HEK293 (cell line): Measurements from ENCODE around the gene KCNK6.

Experiments
- CTCF ChIA-PET: fragments of 350-600 bp; formaldehyde crosslinking; extraction: SDS; loops from one replicate; lab custom pipeline; 2021; ENCODE audit warnings: antibody characterized with exemption; lab: Yijun Ruan, JAX
- POLR2A ChIA-PET: fragments of 300-600 bp; formaldehyde crosslinking; extraction: SDS; loops from one replicate; lab custom pipeline; 2020; ENCODE audit warnings: antibody characterized with exemption, inconsistent platforms; lab: Yijun Ruan, JAX
- H3K27ac ChIP-seq: fragments of 200-500 bp; sonication (Bioruptor generic); 2 replicates; pipeline ENCODE4 v1.5.1; 2014; ENCODE audit warnings: low read depth, low read length, control low read depth, inconsistent platforms; ENCODE audit errors: extremely low read depth
- H3K36me3 ChIP-seq, 2 experiments: fragments of 200-500 bp in 1 of 2; sonication (Bioruptor generic) in 1 of 2; 1 replicate in 1 of 2; 2 replicates in 1 of 2; pipeline ENCODE4 v1.5.1; 2014 to 2017; ENCODE audit warnings: inconsistent platforms in 2 of 2, low read length in 2 of 2; ENCODE audit not compliant: control insufficient read depth in 2 of 2, insufficient read depth in 1 of 2
- H3K4me1 ChIP-seq: fragments of 200-500 bp; sonication (Bioruptor generic); 2 replicates; pipeline ENCODE4 v1.5.1; 2014; ENCODE audit warnings: mild to moderate bottlenecking, low read length, inconsistent platforms; ENCODE audit not compliant: control insufficient read depth, insufficient read depth
- H3K4me3 ChIP-seq: 2 replicates; pipeline ENCODE4 v1.5.1; 2011; ENCODE audit warnings: low read depth, mild to moderate bottlenecking, control low read depth, low read length, moderate library complexity
- H3K9me3 ChIP-seq: fragments of 200-500 bp; sonication (Bioruptor generic); 2 replicates; pipeline ENCODE4 v1.5.1; 2014; ENCODE audit warnings: low read depth, low read length, inconsistent platforms; ENCODE audit not compliant: control insufficient read depth, insufficient read depth
- GLIS2 ChIP-seq: fragments of 450-650 bp; formaldehyde crosslinking; IDR thresholded peaks from 2 replicates; pipeline ENCODE4 v1.5.1; 2016; ENCODE audit warnings: missing biosample characterization, missing genetic modification characterization
- SCRT2 ChIP-seq: fragments of 450-650 bp; formaldehyde crosslinking; IDR thresholded peaks from 2 replicates; pipeline ENCODE4 v1.5.1; 2016; ENCODE audit warnings: missing biosample characterization, missing genetic modification characterization
- ZBTB48 ChIP-seq: fragments of 450-650 bp; formaldehyde crosslinking; IDR thresholded peaks from 2 replicates; pipeline ENCODE4 v1.5.1; 2016; ENCODE audit warnings: missing biosample characterization, missing genetic modification characterization
- ZNF19 ChIP-seq: fragments of 450-650 bp; formaldehyde crosslinking; IDR thresholded peaks from 2 replicates; pipeline ENCODE4; 2016; ENCODE audit warnings: missing biosample characterization, missing genetic modification characterization, low read depth
- ZNF223 ChIP-seq: fragments of 450-650 bp; formaldehyde crosslinking; IDR thresholded peaks from 2 replicates; pipeline ENCODE4 v1.5.1; 2016; ENCODE audit warnings: missing biosample characterization, missing genetic modification characterization
- ZNF248 ChIP-seq: fragments of 450-650 bp; formaldehyde crosslinking; IDR thresholded peaks from 2 replicates; pipeline ENCODE4 v1.5.1; 2017; ENCODE audit warnings: missing biosample characterization, missing genetic modification characterization
- ZNF292 ChIP-seq: fragments of 450-650 bp; formaldehyde crosslinking; IDR thresholded peaks from 2 replicates; pipeline ENCODE4 v1.5.1; 2016; ENCODE audit warnings: low read depth, missing biosample characterization, missing genetic modification characterization, borderline replicate concordance
- ZNF423 ChIP-seq: fragments of 450-650 bp; formaldehyde crosslinking; IDR thresholded peaks from 2 replicates; pipeline ENCODE4 v1.5.1; 2016; ENCODE audit warnings: missing biosample characterization, missing genetic modification characterization
- ZNF560 ChIP-seq: fragments of 450-650 bp; formaldehyde crosslinking; IDR thresholded peaks from 2 replicates; pipeline ENCODE4 v1.5.1; 2017; ENCODE audit warnings: missing biosample characterization, missing genetic modification characterization, borderline replicate concordance
- ZNF600 ChIP-seq: fragments of 450-650 bp; formaldehyde crosslinking; IDR thresholded peaks from 2 replicates; pipeline ENCODE4 v1.5.1; 2016; ENCODE audit warnings: missing biosample characterization, missing genetic modification characterization
- ZNF76 ChIP-seq: fragments of 450-650 bp; formaldehyde crosslinking; IDR thresholded peaks from 2 replicates; pipeline ENCODE4; 2016; ENCODE audit warnings: low read depth, missing biosample characterization, missing genetic modification characterization, borderline replicate concordance
- TF ChIP-seq, protein P1 (sequence below): fragments of 450-650 bp; formaldehyde crosslinking; IDR thresholded peaks from 2 replicates; pipeline ENCODE4 v1.5.1; 2016; ENCODE audit warnings: missing biosample characterization, missing genetic modification characterization, low read depth
- TF ChIP-seq, protein P2 (sequence below): sonication (generic); formaldehyde crosslinking; IDR thresholded peaks from 2 replicates; pipeline ENCODE4 v1.8.1; 2022; ENCODE audit warnings: mild to moderate bottlenecking, moderate library complexity, missing genetic modification reagents
- TF ChIP-seq, protein P3 (sequence below): fragments of 450-650 bp; formaldehyde crosslinking; IDR thresholded peaks from 2 replicates; pipeline ENCODE4 v1.5.1; 2016; ENCODE audit warnings: missing biosample characterization, missing genetic modification characterization
- TF ChIP-seq, protein P4 (sequence below): fragments of 450-650 bp; formaldehyde crosslinking; IDR thresholded peaks from 2 replicates; pipeline ENCODE4; 2016; ENCODE audit warnings: missing biosample characterization, missing genetic modification characterization
- TF ChIP-seq, protein P5 (sequence below): fragments of 450-650 bp; formaldehyde crosslinking; IDR thresholded peaks from 2 replicates; pipeline ENCODE4 v1.5.1; 2016; ENCODE audit warnings: missing biosample characterization, missing genetic modification characterization
- TF ChIP-seq, protein P6 (sequence below): fragments of 450-650 bp; formaldehyde crosslinking; conservative IDR thresholded peaks from 2 replicates; pipeline ENCODE4 v1.5.1; 2016; ENCODE audit warnings: low read depth, missing biosample characterization, missing genetic modification characterization

The KCNK6 gene

DNA sequence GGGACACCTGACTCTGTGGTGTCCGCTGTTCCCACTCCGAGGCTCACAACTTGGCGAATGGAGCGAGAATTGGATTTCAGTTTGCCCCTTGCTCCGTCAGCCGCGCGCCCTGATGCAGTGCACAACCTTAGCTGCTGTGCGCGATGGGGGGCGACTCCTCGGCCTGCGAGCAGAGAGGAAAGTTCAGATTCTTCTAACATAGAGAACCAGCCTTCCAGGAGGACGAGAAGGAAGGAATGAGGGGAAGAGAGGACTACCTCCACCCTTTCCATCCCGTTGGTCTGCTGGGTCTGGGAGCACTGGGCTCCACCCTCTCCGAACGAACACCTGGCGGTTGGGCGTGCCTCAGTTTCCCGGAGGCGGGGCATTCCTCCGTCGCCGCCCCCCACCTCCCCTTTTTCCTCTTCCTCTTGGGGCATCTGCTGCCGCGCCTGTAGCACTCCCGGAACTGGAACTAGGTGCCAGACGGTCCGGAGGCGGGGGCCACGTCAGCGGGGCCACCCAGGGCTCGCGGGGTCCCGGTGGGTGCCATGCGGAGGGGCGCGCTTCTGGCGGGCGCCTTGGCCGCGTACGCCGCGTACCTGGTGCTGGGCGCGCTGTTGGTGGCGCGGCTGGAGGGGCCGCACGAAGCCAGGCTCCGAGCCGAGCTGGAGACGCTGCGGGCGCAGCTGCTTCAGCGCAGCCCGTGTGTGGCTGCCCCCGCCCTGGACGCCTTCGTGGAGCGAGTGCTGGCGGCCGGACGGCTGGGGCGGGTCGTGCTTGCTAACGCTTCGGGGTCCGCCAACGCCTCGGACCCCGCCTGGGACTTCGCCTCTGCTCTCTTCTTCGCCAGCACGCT is at the start of gene KCNK6 (continued):
- TF ChIP-seq, protein P1, sequence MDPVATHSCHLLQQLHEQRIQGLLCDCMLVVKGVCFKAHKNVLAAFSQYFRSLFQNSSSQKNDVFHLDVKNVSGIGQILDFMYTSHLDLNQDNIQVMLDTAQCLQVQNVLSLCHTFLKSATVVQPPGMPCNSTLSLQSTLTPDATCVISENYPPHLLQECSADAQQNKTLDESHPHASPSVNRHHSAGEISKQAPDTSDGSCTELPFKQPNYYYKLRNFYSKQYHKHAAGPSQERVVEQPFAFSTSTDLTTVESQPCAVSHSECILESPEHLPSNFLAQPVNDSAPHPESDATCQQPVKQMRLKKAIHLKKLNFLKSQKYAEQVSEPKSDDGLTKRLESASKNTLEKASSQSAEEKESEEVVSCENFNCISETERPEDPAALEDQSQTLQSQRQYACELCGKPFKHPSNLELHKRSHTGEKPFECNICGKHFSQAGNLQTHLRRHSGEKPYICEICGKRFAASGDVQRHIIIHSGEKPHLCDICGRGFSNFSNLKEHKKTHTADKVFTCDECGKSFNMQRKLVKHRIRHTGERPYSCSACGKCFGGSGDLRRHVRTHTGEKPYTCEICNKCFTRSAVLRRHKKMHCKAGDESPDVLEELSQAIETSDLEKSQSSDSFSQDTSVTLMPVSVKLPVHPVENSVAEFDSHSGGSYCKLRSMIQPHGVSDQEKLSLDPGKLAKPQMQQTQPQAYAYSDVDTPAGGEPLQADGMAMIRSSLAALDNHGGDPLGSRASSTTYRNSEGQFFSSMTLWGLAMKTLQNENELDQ: no peak
- no peak for TF ChIP-seq ZNF560
- no peak for TF ChIP-seq ZBTB48 (tag by site-specific recombination)
- TF ChIP-seq ZNF223 (tag by site-specific recombination): 0 out of 2 replicates have a peak, but pooled peaks have one; percentile 21
- no peak for TF ChIP-seq ZNF292
- peak; percentile 43; the same call in 1 of the 2 replicates for TF ChIP-seq ZNF423 (tag by site-specific recombination)
- TF ChIP-seq, protein P2, sequence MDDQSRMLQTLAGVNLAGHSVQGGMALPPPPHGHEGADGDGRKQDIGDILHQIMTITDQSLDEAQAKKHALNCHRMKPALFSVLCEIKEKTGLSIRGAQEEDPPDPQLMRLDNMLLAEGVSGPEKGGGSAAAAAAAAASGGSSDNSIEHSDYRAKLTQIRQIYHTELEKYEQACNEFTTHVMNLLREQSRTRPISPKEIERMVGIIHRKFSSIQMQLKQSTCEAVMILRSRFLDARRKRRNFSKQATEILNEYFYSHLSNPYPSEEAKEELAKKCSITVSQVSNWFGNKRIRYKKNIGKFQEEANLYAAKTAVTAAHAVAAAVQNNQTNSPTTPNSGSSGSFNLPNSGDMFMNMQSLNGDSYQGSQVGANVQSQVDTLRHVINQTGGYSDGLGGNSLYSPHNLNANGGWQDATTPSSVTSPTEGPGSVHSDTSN (CRISPR knock-in tag): 0 out of 2 replicates have a peak, but pooled peaks have one; percentile 29
- TF ChIP-seq, protein P3, sequence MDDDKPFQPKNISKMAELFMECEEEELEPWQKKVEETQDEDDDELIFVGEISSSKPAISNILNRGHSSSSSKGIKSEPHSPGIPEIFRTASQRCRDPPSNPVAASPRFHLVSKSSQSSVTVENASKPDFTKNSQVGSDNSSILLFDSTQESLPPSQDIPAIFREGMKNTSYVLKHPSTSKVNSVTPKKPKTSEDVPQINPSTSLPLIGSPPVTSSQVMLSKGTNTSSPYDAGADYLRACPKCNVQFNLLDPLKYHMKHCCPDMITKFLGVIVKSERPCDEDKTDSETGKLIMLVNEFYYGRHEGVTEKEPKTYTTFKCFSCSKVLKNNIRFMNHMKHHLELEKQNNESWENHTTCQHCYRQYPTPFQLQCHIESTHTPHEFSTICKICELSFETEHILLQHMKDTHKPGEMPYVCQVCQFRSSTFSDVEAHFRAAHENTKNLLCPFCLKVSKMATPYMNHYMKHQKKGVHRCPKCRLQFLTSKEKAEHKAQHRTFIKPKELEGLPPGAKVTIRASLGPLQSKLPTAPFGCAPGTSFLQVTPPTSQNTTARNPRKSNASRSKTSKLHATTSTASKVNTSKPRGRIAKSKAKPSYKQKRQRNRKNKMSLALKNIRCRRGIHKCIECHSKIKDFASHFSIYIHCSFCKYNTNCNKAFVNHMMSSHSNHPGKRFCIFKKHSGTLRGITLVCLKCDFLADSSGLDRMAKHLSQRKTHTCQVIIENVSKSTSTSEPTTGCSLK (tag by site-specific recombination): no peak
- TF ChIP-seq ZNF600: peak; percentile 26; the same call in 1 of the 2 replicates
- no peak for TF ChIP-seq SCRT2 (tag by site-specific recombination)
- TF ChIP-seq, protein P4, sequence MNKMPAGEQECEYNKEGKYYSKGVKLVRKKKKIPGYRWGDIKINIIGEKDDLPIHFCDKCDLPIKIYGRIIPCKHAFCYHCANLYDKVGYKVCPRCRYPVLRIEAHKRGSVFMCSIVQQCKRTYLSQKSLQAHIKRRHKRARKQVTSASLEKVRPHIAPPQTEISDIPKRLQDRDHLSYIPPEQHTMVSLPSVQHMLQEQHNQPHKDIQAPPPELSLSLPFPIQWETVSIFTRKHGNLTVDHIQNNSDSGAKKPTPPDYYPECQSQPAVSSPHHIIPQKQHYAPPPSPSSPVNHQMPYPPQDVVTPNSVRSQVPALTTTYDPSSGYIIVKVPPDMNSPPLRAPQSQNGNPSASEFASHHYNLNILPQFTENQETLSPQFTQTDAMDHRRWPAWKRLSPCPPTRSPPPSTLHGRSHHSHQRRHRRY: no peak
- TF ChIP-seq ZNF19 (tag by site-specific recombination): no peak
- TF ChIP-seq, all 188 proteins: peak for 28

DNA sequence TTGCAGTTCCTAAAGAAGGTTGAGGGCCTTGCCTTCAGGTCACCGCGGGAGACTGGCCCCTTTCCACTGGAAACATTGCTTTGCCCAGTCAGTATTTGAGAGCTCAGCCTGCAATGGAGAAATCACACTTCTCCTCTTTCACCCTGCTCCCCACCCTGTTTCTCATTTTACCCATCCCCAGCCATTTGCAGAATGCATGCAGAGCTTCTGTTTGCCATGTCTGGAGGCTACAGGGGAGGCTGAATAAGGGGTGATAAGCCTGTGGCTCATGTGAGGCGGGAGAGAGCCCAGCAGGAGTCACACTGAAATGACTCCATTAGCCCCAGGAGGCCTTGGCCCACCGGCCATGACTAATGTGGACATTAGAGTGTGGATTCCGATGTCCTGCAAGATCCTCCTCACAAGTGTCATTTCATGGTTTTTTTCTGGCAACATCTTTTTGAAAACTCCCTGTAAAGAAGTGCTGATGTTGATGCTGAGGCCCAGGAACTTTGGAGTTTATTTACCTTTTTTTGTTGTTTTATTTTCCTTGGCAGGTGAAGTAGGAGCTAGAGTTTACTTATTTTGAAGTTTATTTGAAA is 49.0 kb upstream of the KCNK6 start:
- Histone ChIP-seq H3K27ac (peak overlapping the region; percentile 70), H3K9me3 (no peaks in the 10 kb centered on the region), H3K36me3 (peaks cover 0 to 11% of the 10 kb centered on the region in 2 experiments; a peak in 1 of 3 replicates), H3K4me3 (no peak overlapping the region), H3K4me1 (peaks cover 44% of the 10 kb centered on the region)
- ChIA-PET POLR2A (interaction anchor here (0.6 to 1.2 kb wide), 3 partner anchors 8 to 118 kb away, joined by 3 to 6 read pairs (median 4); partner anchors contain the start of gene PSMD8), CTCF (interaction anchor here (0.7 to 8.8 kb wide), 13 partner anchors 9 to 65 kb away, joined by 3 to 39 read pairs (median 5); partner anchors contain the start of gene CATSPERG)
- TF ChIP-seq GLIS2 (tag by site-specific recombination) (peak; percentile 52), ZNF248 (tag by site-specific recombination) (no peak), ZNF76 (tag by site-specific recombination) (0 out of 2 replicates have a peak, but pooled peaks have one; percentile 8)
- TF ChIP-seq, protein P1: no peak
- TF ChIP-seq, protein P5, sequence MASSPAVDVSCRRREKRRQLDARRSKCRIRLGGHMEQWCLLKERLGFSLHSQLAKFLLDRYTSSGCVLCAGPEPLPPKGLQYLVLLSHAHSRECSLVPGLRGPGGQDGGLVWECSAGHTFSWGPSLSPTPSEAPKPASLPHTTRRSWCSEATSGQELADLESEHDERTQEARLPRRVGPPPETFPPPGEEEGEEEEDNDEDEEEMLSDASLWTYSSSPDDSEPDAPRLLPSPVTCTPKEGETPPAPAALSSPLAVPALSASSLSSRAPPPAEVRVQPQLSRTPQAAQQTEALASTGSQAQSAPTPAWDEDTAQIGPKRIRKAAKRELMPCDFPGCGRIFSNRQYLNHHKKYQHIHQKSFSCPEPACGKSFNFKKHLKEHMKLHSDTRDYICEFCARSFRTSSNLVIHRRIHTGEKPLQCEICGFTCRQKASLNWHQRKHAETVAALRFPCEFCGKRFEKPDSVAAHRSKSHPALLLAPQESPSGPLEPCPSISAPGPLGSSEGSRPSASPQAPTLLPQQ (tag by site-specific recombination): peak; percentile 51; the same call in 1 of the 2 replicates
- TF ChIP-seq, protein P6, sequence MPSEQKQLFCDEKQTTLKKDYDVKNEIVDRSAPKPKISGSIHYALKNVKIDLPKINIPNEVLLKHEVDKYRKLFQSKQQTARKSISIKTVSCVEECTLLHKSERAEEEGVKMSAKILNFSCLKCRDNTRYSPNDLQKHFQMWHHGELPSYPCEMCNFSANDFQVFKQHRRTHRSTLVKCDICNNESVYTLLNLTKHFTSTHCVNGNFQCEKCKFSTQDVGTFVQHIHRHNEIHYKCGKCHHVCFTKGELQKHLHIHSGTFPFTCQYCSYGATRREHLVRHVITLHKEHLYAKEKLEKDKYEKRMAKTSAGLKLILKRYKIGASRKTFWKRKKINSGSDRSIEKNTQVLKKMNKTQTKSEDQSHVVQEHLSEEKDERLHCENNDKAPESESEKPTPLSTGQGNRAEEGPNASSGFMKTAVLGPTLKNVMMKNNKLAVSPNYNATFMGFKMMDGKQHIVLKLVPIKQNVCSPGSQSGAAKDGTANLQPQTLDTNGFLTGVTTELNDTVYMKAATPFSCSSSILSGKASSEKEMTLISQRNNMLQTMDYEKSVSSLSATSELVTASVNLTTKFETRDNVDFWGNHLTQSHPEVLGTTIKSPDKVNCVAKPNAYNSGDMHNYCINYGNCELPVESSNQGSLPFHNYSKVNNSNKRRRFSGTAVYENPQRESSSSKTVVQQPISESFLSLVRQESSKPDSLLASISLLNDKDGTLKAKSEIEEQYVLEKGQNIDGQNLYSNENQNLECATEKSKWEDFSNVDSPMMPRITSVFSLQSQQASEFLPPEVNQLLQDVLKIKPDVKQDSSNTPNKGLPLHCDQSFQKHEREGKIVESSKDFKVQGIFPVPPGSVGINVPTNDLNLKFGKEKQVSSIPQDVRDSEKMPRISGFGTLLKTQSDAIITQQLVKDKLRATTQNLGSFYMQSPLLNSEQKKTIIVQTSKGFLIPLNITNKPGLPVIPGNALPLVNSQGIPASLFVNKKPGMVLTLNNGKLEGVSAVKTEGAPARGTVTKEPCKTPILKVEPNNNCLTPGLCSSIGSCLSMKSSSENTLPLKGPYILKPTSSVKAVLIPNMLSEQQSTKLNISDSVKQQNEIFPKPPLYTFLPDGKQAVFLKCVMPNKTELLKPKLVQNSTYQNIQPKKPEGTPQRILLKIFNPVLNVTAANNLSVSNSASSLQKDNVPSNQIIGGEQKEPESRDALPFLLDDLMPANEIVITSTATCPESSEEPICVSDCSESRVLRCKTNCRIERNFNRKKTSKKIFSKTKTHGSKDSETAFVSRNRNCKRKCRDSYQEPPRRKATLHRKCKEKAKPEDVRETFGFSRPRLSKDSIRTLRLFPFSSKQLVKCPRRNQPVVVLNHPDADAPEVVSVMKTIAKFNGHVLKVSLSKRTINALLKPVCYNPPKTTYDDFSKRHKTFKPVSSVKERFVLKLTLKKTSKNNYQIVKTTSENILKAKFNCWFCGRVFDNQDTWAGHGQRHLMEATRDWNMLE (tag by site-specific recombination): 0 out of 2 replicates have a peak, but pooled peaks have one; percentile 21
